GM19043 (cell line): ENCODE results near the gene METAP1D.
"Not testable (repeated sequence)": the region's sequence is repeated elsewhere in the genome, so short reads cannot be mapped to it uniquely, and the experiment has no call there.

ENCODE experiments used
- ATAC-seq: cut with Tn5 transposase; IDR thresholded peaks from one replicate; pipeline ENCODE4 v1.9.1; 2021; ENCODE audit warnings: low read depth; ENCODE audit not compliant: unreplicated experiment

Gene METAP1D

GRCh38 chr2:171999604-172000469 lies at the start of gene METAP1D:
METAP1D (plus strand) TSS chr2:171999953; CDS start chr2:171999970, 17 bp downstream.
- ATAC-seq: peak; percentile 98

- no peak for ATAC-seq
Observed at GRCh38 chr2:171952276-171952675, 47.5 kb upstream of the METAP1D start.

- no peak for ATAC-seq
Observed at GRCh38 chr2:171952748-171953147, 47.0 kb upstream of the METAP1D start.

GRCh38 chr2:171956135-171956825 lies 43.5 kb upstream of the METAP1D start:
- no peak for ATAC-seq

- ATAC-seq: no peak
Observed at GRCh38 chr2:171957061-171957460, 42.7 kb upstream of the METAP1D start.

- ATAC-seq: no peak
Observed at GRCh38 chr2:171958475-171958874, 41.3 kb upstream of the METAP1D start.

- ATAC-seq: no peak
Observed at GRCh38 chr2:171959998-171960397, 39.8 kb upstream of the METAP1D start.

GRCh38 chr2:171960570-171960969 lies 39.2 kb upstream of the METAP1D start:
- ATAC-seq: no peak

- no peak for ATAC-seq
Observed at GRCh38 chr2:171963198-171963597, 36.6 kb upstream of the METAP1D start.

GRCh38 chr2:171964308-171964707 lies 35.4 kb upstream of the METAP1D start:
- ATAC-seq: no peak

GRCh38 chr2:171965238-171965637 lies 34.5 kb upstream of the METAP1D start:
- no peak for ATAC-seq

GRCh38 chr2:171965661-171966060 lies 34.1 kb upstream of the METAP1D start:
- ATAC-seq: no peak

- no peak for ATAC-seq
Observed at GRCh38 chr2:171966235-171966634, 33.5 kb upstream of the METAP1D start.

GRCh38 chr2:171966688-171967087 lies 33.1 kb upstream of the METAP1D start:
- no peak for ATAC-seq

- no peak for ATAC-seq
Observed at GRCh38 chr2:171968509-171968908, 31.2 kb upstream of the METAP1D start.

- ATAC-seq: no peak
Observed at GRCh38 chr2:171972329-171972982, 27.3 kb upstream of the METAP1D start.

GRCh38 chr2:171979103-171979502 lies 20.6 kb upstream of the METAP1D start:
- ATAC-seq: no peak

- not testable (repeated sequence) for ATAC-seq
Observed at GRCh38 chr2:171983924-171984323, 15.8 kb upstream of the METAP1D start.

GRCh38 chr2:171985076-171985475 lies 14.7 kb upstream of the METAP1D start:
- ATAC-seq: no peak

GRCh38 chr2:171986778-171987177 lies 13.0 kb upstream of the METAP1D start:
- no peak for ATAC-seq

- ATAC-seq: no peak
Observed at GRCh38 chr2:171991027-171991426, 8.7 kb upstream of the METAP1D start.
